HG02973 (cell line): ENCODE data around the gene CCNQ.
"Not testable (repeated sequence)": the region's sequence is repeated elsewhere in the genome, so short reads cannot be mapped to it uniquely, and the experiment has no call there.

Experiments
- ATAC-seq: cut with Tn5 transposase; IDR thresholded peaks from one replicate; pipeline ENCODE4 v1.9.1; 2021; ENCODE audit warnings: moderate library complexity; ENCODE audit not compliant: unreplicated experiment

The CCNQ gene

GRCh38 chrX:153623310-153624029 lies 24.5 kb upstream of the CCNQ start:
- no peak for ATAC-seq

GRCh38 chrX:153622661-153623309 lies 23.8 kb upstream of the CCNQ start:
- no peak for ATAC-seq

- ATAC-seq, result no peak
Measured at GRCh38 chrX:153621949-153622598, 23.1 kb upstream of the CCNQ start.

GRCh38 chrX:153620576-153620975 lies 21.6 kb upstream of the CCNQ start:
- no peak for ATAC-seq

- ATAC-seq, result no peak
Measured at GRCh38 chrX:153614818-153615217, 15.9 kb upstream of the CCNQ start.

- ATAC-seq, result no peak
Measured at GRCh38 chrX:153612413-153612812, 13.5 kb upstream of the CCNQ start.

GRCh38 chrX:153611298-153612095 lies 12.6 kb upstream of the CCNQ start:
- no peak for ATAC-seq

GRCh38 chrX:153610836-153611213 lies 11.9 kb upstream of the CCNQ start:
- ATAC-seq, result no peak

GRCh38 chrX:153609917-153610835 lies 11.2 kb upstream of the CCNQ start:
- no peak for ATAC-seq

- no peak for ATAC-seq
Measured at GRCh38 chrX:153608806-153609205, 9.9 kb upstream of the CCNQ start.

GRCh38 chrX:153608376-153608775 lies 9.4 kb upstream of the CCNQ start:
- ATAC-seq, result no peak

- ATAC-seq, result no peak
Measured at GRCh38 chrX:153606503-153606902, 7.6 kb upstream of the CCNQ start.

GRCh38 chrX:153604666-153605380 lies 5.9 kb upstream of the CCNQ start:
- not testable (repeated sequence) for ATAC-seq

- no peak for ATAC-seq
Measured at GRCh38 chrX:153603131-153603656, 4.3 kb upstream of the CCNQ start.

- ATAC-seq, result no peak
Measured at GRCh38 chrX:153602601-153603000, 3.7 kb upstream of the CCNQ start.

- no peak for ATAC-seq
Measured at GRCh38 chrX:153601511-153602110, 2.7 kb upstream of the CCNQ start.

- no peak for ATAC-seq
Measured at GRCh38 chrX:153600921-153601320, 2.0 kb upstream of the CCNQ start.

GRCh38 chrX:153600032-153600373 lies 1.1 kb upstream of the CCNQ start:
- ATAC-seq, result no peak
